CD4-positive, alpha-beta T cell treated with Interleukin-4 for 4 hours (primary cell): ENCODE data around the gene ZNF8.
A peak's percentile ranks its signal among the peaks of the same experiment; 100 is the strongest.
"Not testable (repeated sequence)": the region's sequence is repeated elsewhere in the genome, so short reads cannot be mapped to it uniquely, and the experiment has no call there.

Experiments used
- DNase-seq: peaks from one replicate; pipeline ENCODE4 v3.0.0-alpha.2; 2020

ZNF8 gene

DNA sequence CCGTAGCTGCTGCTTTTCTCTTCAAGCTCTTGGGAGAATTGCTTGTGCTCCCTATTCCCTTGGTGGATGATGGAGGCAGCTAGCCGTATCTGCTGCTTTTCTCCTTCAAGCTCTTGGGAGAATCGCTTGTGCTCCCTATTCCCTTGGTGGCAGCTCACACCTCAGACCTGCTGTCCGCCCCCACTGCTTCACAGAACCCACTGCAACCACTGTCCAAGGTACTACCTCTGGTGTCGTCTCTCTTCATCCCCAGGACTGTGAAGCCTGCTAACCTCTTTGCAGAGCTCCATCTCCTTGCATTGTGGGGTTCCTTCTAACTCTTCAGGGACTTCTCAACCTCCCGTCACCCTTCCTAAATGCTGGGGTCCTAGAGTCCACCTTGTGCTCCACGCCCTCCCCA lies 21.9 kb downstream of the ZNF8 start:
- DNase-seq = no peak

DNA sequence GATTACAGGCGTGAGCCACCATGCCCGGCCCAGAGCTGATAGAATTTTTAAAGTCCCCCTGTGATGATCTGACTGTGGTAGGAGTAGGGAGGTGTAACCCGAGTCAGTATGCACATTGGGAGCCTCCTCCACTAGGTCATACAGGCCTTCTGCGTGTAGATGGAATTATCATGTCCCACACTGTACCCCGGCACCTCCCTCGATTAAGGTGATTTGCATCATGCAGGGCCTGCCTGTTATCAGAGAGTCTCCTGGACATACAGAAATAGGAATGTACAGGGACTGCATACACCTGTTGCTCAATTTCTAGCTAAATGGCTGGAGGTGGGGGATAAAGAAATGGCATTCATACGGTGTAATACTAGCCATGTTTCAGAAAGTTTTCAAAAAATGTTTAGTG lies 25.5 kb downstream of the ZNF8 start:
- DNase-seq = no peak

DNA sequence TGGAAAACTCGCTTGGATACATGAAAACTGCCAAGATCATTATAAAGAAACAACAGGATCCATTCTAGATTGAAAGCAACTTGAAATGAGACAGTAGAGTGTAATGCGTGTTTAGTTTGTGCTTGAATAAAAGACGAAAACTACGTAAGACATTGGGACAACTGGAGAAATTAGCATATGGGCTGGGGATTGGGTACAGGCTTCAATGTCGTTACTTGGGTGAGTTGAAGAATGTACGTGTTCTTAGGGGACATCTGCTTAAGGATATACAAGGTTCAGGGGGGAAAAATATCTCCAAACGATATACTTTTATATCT lies 26.0 kb downstream of the ZNF8 start:
- no peak for DNase-seq

DNA sequence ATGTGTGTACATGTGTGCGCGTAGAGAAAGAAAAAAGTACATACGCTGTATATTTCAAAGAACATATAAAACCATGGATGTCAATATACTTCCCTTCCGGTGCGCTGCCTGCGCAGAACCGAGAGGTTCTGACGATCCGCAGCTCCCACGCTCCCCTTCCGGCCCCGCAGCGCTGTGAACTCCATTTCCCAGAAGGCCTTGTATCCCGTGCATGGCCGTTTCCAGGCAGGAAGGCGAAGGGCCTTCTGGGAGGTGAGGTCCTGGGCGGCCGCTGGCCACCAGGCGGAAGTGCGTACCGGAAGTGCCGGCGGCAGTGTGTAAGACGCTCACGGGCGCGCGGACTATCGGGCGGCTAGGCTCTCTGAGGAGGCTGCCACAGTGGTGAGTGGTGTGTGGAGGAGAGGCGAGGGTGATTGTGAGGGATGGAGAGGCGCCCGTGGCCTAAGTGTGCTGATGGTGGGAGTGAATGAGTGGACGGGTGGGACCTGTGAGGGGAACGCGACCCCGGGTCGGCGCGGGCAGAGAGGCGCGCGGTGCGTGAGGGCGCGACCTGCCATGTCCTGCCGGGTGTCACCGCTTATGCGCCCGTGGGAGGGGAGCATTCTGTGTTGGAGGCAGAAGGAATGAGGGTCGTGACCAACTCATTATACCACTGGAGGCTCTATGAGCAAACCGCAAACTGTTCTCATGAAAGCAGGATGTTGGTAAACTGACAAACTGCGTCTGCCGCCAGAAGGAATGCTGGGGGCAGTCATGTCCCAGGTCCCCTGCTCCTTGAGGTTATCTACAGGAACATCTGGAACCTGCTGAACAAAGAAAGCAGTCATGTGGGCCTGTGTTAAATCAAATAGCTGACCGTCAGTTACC lies 26.5 kb downstream of the ZNF8 start, which contains the start of gene ERVK3-1:
ERVK3-1 (plus strand) TSS at position 313 of the 867 bp plus-strand sequence. CDS start 6,792 bp downstream, outside the sequence.
- peak; percentile 96 for DNase-seq

DNA sequence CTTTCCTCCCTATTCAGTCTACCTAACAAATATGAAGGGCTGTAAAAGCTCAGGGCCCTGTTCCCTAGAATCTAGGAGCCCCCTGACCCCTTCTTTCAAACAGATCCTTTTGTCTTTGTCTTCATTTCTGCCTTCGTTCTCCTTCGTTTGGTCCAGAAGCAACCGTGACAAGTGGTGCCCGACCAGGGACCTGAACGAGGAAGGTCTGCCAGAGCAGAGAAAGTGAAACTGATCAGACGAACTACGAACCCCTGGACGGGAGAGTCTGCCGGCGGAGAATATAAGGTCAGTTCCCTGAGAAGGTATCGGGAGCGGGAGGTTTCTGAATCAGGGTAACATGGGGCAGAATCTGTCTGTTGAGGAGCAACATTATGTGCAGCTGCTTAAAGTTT lies 27.2 kb downstream of the ZNF8 start:
- no peak for DNase-seq

DNA sequence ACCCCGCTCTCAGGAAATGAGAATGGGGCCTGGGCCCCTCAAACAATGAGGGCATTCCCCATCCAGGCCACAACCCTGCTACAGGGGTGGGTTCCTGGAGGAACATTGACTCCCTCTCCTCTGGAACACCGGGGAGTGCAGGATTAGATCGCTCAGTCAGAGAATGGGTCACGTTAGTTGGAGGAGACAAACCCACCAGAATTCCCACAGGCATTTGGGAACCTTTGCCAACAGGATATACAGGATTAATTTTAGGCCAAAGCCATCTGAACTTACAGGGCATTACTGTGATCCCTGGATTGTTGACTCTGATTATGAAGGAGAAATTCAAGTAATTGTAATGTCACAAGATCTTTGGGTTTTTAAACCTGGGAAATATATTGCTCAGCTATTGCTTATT lies 29.0 kb downstream of the ZNF8 start:
- DNase-seq = no peak

DNA sequence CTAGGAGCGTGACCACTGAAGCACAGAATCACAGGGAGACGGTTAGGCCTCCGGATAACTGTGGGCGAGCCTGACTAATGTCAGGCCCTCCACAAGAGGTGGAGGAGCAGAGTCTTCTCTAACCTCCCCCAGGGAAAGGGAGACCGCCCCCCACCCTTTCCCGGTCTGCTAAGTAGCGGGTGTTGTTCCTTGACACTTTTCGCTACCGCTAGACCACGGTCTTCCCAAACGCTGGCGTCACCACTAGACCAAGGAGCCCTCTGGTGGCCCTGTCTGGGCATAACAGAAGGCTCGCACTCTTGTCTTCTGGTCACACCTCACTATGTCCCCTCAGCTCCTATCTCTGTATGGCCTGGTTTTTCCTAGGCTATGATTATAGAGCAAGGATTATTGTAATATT lies 31.9 kb downstream of the ZNF8 start:
- not testable (repeated sequence) for DNase-seq

DNA sequence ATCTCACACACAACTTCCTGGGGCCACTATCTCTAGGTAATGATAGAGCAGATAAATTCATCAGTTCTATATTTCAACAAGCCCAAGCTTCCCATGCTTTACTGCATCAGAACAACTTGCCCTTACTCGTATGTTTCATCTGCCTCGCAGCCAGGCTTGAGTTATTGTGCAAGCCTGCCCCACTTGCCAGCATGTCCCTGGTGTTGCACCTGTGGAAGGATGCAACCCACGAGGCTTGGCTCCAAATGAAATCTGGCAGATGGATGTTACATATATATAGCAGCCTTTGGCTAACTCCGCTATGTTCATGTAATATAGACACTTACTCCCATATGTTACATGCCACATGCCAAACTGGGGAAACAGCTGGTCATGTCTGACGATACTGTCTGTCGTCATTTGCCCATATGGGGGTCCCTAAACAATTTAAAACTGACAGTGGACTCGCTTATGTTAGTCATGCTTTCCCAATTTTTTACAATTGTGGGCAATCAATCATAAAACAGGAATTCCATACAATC lies 32.6 kb downstream of the ZNF8 start:
- DNase-seq = no peak

DNA sequence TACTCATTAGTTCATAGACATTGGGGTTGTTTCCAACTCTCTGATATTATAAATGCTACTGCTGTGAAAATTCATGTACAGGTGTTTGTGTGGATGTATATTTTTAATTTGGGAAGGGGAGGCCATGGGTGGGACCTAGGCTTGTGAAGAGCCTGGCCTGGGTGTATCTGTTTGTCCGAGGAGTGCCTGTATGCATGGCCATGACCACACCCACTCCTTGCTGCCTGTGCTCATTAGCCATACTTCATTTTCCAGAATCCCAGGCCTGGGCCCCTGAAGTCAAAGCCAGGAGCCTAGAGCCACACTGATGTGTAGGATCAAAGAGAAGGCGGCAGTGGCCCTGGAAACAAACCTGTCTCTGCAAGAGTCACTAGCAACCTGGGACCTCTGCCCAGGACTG lies 36.8 kb downstream of the ZNF8 start:
- DNase-seq = no peak

DNA sequence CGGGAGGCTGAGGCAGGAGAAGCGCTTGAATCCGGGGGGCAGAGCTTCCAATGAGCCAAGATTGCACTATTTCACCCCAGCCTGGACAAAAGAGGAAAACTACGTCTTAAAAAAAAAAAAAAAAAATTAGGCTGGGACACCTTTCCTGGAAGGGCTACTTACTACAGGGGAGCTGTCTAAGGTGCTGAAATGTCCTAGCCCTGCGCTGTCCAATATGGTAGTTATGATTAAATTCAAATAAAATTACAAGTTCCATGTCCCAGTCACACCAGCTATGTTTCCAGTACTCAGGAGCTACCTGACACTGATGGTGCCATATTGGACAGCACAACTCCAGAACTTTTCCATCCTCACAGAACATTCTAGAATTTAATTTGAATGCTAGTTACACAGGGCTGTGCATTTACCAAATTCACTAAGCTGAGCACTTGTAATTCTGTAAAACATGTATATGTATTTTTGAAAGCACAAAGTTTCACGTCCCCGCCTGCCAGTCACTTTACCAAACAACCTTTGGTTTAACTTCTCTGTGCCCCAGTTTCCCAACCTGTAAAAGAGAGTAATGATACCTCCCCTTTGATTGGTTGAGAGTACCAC lies 38.8 kb downstream of the ZNF8 start:
- no peak for DNase-seq

DNA sequence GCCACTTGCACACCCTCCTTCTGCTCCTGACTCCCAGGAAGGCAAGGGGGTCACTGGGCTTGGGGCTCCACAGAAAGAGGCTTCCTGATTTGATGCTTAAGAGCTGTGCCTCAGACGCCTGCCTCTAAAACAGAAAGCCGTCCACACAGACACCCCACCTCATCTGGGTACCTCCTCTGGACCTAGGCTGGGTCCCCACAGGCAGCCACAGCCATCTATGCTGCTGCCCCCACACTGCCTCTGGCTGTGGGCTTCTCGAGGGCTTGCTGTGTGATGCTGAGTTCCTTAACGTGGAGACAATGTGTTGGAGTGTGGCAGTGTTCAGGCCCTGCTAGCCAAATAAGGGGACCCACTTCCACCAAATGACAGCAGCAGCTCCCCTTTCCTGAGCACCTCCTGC lies 39.5 kb downstream of the ZNF8 start:
- no peak for DNase-seq

DNA sequence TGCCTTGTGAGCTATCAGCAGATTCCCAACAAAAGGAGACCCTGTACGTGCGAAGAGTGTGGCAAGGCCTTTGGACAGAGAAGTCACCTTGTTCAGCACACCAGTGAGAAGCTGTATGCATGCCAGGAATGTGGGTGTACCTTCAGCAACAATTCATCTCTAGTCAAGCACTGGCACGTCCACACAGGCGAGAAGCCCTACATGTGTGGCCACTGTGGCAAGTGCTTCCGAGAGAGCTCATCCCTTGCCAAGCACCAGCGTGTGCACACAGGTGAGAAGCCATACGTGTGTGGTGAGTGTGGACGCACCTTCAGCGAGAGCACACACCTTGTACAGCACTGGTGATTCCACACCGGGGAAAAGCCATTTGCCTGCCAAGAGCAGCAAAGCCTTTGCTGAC lies 40.5 kb downstream of the ZNF8 start:
- no peak for DNase-seq

DNA sequence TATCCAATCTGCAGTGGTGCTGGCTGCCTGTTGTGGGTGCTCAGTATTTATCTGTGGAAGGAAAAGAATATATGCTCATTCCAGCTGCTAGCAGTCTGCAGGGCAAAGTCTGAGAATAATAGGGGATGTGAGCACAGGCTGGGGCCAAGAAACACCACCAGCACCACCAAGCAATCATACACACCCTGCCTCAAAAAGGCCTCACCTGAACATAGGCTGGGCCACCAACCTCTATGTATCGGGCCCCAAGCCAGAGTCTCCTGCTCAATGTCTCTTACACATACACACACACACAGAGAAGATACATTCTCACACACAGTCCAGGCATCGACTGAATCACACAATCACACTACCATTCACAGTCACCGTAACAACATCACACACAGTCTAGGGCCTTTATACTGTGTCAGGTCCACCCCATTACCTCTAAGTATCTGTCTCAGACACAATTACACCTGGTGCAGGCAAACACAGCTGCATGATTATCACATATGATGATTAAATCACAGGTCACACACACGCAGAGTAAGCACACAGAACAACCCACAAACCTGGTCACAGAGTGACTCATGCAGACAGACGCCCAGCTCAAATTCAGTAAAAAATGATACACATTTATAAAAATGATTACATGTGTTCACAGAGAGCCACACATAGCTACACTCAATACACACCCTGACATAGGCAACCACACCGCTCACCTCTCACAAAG lies 46.7 kb downstream of the ZNF8 start:
- DNase-seq = peak; percentile 7

DNA sequence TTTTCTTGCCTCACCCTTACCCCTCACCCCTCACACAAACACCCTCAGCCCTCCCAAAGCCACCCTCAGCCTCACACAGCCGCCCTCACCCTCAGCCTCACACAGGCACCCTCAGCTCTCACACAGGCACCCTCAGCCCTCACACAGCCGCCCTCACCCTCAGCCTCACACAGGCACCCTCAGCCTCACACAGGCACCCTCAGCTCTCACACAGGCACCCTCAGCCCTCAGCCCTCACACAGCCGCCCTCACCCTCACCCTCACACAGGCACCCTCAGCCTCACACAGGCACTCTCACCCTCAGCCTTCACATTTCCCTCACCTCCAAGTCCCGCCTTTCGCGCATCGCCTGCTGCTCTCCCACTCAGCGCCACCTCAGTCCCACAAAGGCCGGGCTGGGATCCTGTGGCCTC lies 47.8 kb downstream of the ZNF8 start:
- no peak for DNase-seq

DNA sequence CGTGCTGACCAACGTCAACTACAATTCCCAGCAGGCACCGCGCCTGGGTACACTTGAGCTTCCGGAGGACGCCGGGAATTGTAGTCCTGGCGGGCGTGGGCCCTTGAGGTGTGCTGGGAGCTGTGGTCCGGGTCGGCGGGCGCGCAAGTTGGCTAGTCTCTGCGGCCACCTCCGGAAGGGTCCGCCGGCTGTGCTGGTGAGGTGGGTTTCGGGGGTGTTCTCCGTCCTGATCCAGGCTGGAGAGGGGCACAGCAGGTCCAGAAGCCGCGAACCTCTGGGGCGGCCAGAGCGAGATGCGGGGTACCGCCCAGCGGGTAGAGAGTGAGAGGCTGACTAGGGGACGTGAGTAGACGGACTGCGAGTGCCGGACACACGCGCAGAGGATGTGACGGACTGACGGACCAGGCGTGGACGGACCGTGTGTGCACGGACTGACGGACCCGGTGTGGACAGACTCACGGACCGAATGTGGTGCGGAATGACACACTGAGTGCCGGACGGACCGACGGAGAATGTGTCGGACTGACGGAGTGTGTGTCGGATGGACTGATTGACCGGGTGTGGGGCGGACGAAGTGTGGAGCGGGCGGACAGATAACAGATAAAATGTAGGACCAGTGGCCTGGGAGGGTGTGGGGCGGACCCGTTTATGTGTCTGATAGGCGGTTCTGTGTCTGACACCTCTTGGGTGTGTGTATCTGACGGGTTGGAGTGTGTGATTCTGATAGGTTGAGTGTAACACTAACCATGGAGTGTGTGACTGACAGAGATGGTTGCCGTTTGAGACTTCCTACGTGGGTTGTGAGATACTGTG lies 48.4 kb downstream of the ZNF8 start, which contains the start of gene ZSCAN22:
ZSCAN22 (plus strand) TSS at position 81 of the 813 bp plus-strand sequence. CDS start 7,809 bp downstream, outside the sequence.
- DNase-seq = peak; percentile 89

DNA sequence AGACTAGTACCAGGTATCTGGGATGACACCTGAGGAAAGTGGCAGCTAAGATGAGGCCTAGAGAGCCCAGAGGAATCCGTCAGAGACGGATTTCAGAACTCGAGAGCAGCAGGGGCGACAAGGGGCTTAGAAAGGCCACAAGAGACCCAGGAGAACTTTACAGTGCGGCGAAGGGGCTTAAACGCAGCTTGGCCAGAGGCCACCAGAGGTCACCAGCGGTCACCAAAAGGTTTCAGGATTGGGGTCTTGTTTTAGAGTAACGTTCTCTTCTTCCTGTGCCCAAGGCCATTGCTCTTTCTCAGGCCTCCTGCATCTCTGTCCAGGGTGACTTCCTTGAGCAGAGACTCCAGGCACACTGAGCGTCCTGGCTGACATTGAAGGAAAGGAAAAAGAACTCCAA lies 50.2 kb downstream of the ZNF8 start:
- DNase-seq = no peak

DNA sequence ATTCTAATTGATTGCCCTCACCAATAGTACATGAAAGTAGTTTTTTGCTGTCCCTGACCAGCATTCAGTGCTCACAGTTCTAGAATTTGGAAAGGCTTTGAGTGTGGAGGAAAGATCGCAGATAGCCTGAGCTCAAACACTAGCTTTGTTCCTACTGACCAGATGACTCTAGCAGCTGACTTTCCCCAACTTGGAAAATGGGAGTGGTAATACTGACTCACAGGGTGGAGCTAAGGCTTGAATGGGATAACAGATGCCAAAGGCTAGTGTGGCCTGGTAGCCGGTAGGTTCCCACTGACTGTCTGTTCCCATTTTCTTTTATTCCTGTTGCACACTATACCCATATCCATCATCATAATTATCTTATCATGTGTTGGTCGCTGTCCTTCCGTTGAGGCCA lies 51.7 kb downstream of the ZNF8 start:
- DNase-seq = no peak

DNA sequence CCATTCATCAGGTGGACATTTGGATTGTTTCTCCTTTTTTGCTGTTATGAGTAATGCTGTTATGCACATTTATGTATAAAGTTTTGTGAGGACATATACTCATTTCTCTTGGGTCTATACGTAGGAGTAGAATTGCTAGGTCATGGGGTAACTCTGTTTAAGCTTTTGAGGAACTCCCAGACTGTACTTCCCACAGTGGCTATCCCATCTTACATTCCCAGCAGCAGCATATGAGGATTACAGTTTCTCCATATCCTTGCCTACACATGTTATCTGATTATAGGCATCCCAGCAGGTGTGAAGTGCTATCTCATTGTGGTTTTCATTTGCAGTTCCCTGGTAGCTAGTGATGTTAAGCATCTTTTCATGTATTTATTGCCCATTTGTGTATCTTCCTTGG lies 53.9 kb downstream of the ZNF8 start:
- DNase-seq = no peak

DNA sequence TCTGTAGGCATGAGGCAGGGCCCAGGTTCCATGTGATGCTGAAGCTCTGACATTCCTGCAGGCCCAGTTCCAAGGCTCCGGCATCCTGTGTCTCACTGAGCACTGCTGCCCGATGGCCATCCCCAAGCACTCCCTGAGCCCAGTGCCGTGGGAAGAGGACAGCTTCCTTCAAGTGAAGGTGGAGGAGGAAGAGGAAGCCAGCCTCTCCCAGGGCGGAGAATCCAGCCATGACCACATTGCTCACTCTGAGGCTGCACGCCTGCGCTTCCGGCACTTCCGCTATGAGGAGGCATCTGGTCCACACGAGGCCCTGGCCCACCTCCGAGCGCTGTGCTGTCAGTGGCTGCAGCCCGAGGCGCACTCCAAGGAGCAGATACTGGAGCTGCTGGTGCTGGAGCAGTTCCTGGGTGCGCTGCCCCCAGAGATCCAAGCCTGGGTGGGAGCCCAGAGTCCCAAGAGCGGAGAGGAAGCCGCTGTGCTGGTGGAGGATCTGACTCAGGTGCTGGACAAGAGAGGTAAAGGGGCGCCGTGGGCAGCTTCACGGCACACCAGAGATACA lies 56.0 kb downstream of the ZNF8 start:
- DNase-seq = no peak

DNA sequence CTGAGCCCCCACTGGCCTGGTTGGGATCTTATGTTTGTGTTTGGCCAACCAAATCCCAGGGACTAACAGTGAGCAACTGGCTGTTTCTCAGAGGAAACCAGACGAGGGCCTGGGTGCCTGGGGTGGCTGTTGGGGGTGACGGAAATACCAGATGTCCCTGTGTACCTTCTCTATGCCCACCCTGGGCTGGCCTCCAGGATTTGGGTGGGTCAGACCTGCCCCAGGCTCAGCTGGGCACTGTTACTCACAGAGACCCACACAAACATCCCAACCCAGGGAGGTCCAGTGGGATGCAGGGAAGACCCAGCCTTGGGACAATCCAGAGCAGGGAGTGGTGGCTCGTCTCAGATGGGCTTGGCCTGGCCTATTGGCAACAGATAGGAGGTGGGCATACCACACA lies 56.9 kb downstream of the ZNF8 start:
- no peak for DNase-seq

DNA sequence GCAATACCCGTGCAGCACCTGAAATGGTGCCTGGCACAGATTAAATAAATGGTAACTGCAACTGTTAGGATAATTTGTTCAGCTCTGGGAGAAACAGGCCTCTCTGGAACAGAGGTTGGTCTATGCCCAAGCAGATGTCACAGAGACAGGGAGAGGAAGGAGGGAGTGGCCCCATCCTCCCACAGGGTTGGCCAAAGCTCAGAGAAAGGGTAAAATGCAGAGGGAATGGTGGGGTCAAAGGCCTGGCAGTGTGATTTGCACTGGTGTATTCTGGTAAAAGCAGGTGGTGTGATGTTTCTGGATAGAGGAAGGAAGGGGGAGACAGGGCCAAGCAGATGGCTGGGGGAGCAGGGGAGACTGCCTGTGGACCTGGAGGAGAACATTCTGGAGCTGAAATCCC lies 57.5 kb downstream of the ZNF8 start:
- DNase-seq = no peak

DNA sequence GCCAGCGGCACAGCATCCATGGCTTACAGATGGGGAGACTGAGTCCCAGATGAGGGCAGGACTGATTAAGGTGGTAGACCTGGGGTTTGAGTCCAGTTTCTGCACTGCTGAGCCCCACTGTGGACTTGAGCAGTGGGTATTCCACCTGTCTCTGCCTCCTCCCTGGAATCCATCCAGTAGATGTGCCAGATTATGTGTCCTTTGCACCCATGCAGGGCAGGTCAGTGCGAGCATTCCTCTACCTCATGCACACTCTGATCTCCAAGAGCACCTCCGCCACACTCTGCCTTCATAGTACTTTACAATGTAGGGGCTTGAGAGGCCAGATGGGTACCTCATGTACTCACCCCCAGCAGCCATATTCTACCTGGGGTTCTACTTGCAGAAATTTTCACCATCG lies 58.1 kb downstream of the ZNF8 start:
- no peak for DNase-seq

DNA sequence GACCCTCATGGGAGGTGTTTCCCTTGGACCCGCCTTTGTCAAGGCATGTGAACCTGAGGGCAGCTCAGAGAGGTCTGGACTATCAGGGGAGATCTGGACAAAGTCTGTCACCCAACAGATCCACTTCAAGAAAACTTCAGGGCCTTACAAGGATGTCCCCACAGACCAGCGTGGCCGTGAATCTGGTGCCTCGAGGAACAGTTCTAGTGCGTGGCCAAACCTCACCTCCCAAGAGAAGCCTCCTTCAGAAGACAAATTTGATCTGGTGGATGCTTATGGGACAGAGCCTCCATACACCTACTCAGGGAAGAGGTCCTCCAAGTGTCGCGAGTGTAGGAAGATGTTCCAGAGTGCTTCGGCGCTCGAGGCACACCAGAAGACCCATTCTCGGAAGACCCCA lies 59.6 kb downstream of the ZNF8 start:
- DNase-seq = no peak
